SK-N-MC (cell line): ENCODE results near the gene APPL1.

ENCODE experiments used
- DNase-seq: peaks from one replicate; pipeline ENCODE4 v3.0.0-alpha.2; 2011; ENCODE audit warnings: low read depth, low spot score
- H3K27ac ChIP-seq: fragments of 200-600 bp; sonication (generic); 2 replicates; pipeline ENCODE4 v1.5.1; 2016; ENCODE audit warnings: mixed run types
- H3K36me3 ChIP-seq: fragments of 200-600 bp; sonication (generic); 2 replicates; pipeline ENCODE4 v1.6.1; 2017; ENCODE audit warnings: antibody characterized with exemption, low read length, mixed read lengths; ENCODE audit not compliant: insufficient read depth
- H3K4me3 ChIP-seq: fragments of 200-600 bp; sonication (generic); 2 replicates; pipeline ENCODE4 v1.5.1; 2016
- H3K9ac ChIP-seq: fragments of 200-600 bp; sonication (generic); 2 replicates; pipeline ENCODE4 v1.8.0; 2017; ENCODE audit warnings: mixed run types, mixed read lengths; ENCODE audit not compliant: insufficient read length
- H3K9me3 ChIP-seq: fragments of 200-600 bp; sonication (generic); 2 replicates; pipeline ENCODE4 v1.6.1; 2017; ENCODE audit warnings: low read depth, mild to moderate bottlenecking, antibody characterized with exemption, low read length, moderate library complexity, mixed read lengths
- EZH2 ChIP-seq: fragments of 200-600 bp; sonication (generic); IDR thresholded peaks from one replicate; pipeline ENCODE4 v1.6.1; 2017; ENCODE audit warnings: antibody characterized with exemption
- FOXP2 ChIP-seq: optimal IDR thresholded peaks from 2 replicates; pipeline ENCODE3; 2011; ENCODE audit warnings: mild to moderate bottlenecking, moderate library complexity; ENCODE audit not compliant: insufficient read depth; ENCODE audit errors: extremely low read length, control extremely low read depth
- POLR2AphosphoS5 ChIP-seq: IDR thresholded peaks from 2 replicates; pipeline ENCODE4 v1.6.1; 2012; ENCODE audit warnings: mild to moderate bottlenecking, low read depth, low read length, borderline replicate concordance

The APPL1 gene

GRCh38 chr3:57252404-57252803 is 24.9 kb downstream of the APPL1 start:
- no peak for DNase-seq
- Histone ChIP-seq H3K27ac (no peak overlapping the region), H3K9me3 (no peaks in the 10 kb centered on the region), H3K36me3 (0 out of 2 replicates have a peak, but pooled peaks cover under 1% of the 10 kb centered on the region), H3K4me3 (no peak overlapping the region), H3K9ac (no peak overlapping the region)
- TF ChIP-seq FOXP2 (no peak), POLR2AphosphoS5 (no peak), EZH2 (no peak)

GRCh38 chr3:57256844-57257243 is 29.3 kb downstream of the APPL1 start:
- H3K36me3 ChIP-seq: peaks cover 23% of the 10 kb centered on the region
- H3K4me3 ChIP-seq: no peak overlapping the region
- H3K9me3 ChIP-seq: no peaks in the 10 kb centered on the region
- DNase-seq: no peak
- no peak for TF ChIP-seq POLR2AphosphoS5
- no peak for TF ChIP-seq FOXP2
- no peak for TF ChIP-seq EZH2
- no peak overlapping the region for H3K27ac ChIP-seq
- no peak overlapping the region for H3K9ac ChIP-seq

GRCh38 chr3:57257678-57258077 is 30.1 kb downstream of the APPL1 start:
- peaks cover 26% of the 10 kb centered on the region for H3K36me3 ChIP-seq
- no peak overlapping the region for H3K4me3 ChIP-seq
- DNase-seq: no peak
- no peak overlapping the region for H3K27ac ChIP-seq
- TF ChIP-seq FOXP2 (no peak), POLR2AphosphoS5 (no peak), EZH2 (no peak)
- H3K9me3 ChIP-seq: no peaks in the 10 kb centered on the region
- H3K9ac ChIP-seq: no peak overlapping the region

- H3K9ac ChIP-seq: no peak overlapping the region
- TF ChIP-seq FOXP2: no peak
- no peak for TF ChIP-seq POLR2AphosphoS5
- no peak for TF ChIP-seq EZH2
- no peak for DNase-seq
- H3K27ac ChIP-seq: no peak overlapping the region
- no peaks in the 10 kb centered on the region for H3K9me3 ChIP-seq
- H3K36me3 ChIP-seq: peaks cover 53% of the 10 kb centered on the region
- no peak overlapping the region for H3K4me3 ChIP-seq
Observed at GRCh38 chr3:57261119-57261518, 33.6 kb downstream of the APPL1 start.

- no peak overlapping the region for H3K9ac ChIP-seq
- TF ChIP-seq FOXP2 (no peak), POLR2AphosphoS5 (no peak), EZH2 (no peak)
- no peaks in the 10 kb centered on the region for H3K9me3 ChIP-seq
- DNase-seq: no peak
- H3K36me3 ChIP-seq: peaks cover 60% of the 10 kb centered on the region
- no peak overlapping the region for H3K27ac ChIP-seq
- no peak overlapping the region for H3K4me3 ChIP-seq
Observed at GRCh38 chr3:57261929-57262328, 34.4 kb downstream of the APPL1 start.

- Histone ChIP-seq H3K4me3 (no peak overlapping the region), H3K9me3 (no peaks in the 10 kb centered on the region), H3K27ac (no peak overlapping the region), H3K9ac (no peak overlapping the region), H3K36me3 (peaks cover 40% of the 10 kb centered on the region)
- no peak for TF ChIP-seq FOXP2
- no peak for TF ChIP-seq POLR2AphosphoS5
- no peak for TF ChIP-seq EZH2
- no peak for DNase-seq
Observed at GRCh38 chr3:57268416-57268815, 40.9 kb downstream of the APPL1 start.

- TF ChIP-seq EZH2 (no peak), FOXP2 (no peak), POLR2AphosphoS5 (no peak)
- Histone ChIP-seq H3K27ac (no peak overlapping the region), H3K4me3 (no peak overlapping the region), H3K9ac (no peak overlapping the region), H3K9me3 (no peaks in the 10 kb centered on the region), H3K36me3 (no peaks in the 10 kb centered on the region; the same call in 1 of the 2 replicates)
- no peak for DNase-seq
Observed at GRCh38 chr3:57274845-57275244, 47.3 kb downstream of the APPL1 start.

- TF ChIP-seq POLR2AphosphoS5: no peak
- no peak for TF ChIP-seq EZH2
- no peak for TF ChIP-seq FOXP2
- Histone ChIP-seq H3K4me3 (no peak overlapping the region), H3K36me3 (no peaks in the 10 kb centered on the region; the same call in 1 of the 2 replicates), H3K27ac (no peak overlapping the region), H3K9ac (no peak overlapping the region), H3K9me3 (no peaks in the 10 kb centered on the region)
- no peak for DNase-seq
Observed at GRCh38 chr3:57275393-57275792, 47.9 kb downstream of the APPL1 start.

- no peak overlapping the region for H3K4me3 ChIP-seq
- no peaks in the 10 kb centered on the region; the same call in 1 of the 2 replicates for H3K36me3 ChIP-seq
- no peak overlapping the region for H3K9ac ChIP-seq
- DNase-seq: no peak
- H3K27ac ChIP-seq: no peak overlapping the region
- no peaks in the 10 kb centered on the region for H3K9me3 ChIP-seq
- TF ChIP-seq POLR2AphosphoS5 (no peak), FOXP2 (no peak), EZH2 (no peak)
Observed at GRCh38 chr3:57278237-57278636, 50.7 kb downstream of the APPL1 start.

- Histone ChIP-seq H3K27ac (no peak overlapping the region), H3K9ac (no peak overlapping the region), H3K36me3 (no peaks in the 10 kb centered on the region), H3K4me3 (no peak overlapping the region), H3K9me3 (no peaks in the 10 kb centered on the region)
- no peak for DNase-seq
- no peak for TF ChIP-seq FOXP2
- TF ChIP-seq POLR2AphosphoS5: no peak
- TF ChIP-seq EZH2: no peak
Observed at GRCh38 chr3:57279685-57280084, 52.2 kb downstream of the APPL1 start.
